CD4-positive, alpha-beta T cell treated with Interferon alpha-2 for 1 hour (primary cell): ENCODE data around the gene KCNJ10.
"Not testable (repeated sequence)": the region's sequence is repeated elsewhere in the genome, so short reads cannot be mapped to it uniquely, and the experiment has no call there.

Experiments used
- DNase-seq, 2 donors: peaks; one replicate each; pipeline ENCODE4 v3.0.0-alpha.2; 2020 to 2022

Gene KCNJ10

DNA sequence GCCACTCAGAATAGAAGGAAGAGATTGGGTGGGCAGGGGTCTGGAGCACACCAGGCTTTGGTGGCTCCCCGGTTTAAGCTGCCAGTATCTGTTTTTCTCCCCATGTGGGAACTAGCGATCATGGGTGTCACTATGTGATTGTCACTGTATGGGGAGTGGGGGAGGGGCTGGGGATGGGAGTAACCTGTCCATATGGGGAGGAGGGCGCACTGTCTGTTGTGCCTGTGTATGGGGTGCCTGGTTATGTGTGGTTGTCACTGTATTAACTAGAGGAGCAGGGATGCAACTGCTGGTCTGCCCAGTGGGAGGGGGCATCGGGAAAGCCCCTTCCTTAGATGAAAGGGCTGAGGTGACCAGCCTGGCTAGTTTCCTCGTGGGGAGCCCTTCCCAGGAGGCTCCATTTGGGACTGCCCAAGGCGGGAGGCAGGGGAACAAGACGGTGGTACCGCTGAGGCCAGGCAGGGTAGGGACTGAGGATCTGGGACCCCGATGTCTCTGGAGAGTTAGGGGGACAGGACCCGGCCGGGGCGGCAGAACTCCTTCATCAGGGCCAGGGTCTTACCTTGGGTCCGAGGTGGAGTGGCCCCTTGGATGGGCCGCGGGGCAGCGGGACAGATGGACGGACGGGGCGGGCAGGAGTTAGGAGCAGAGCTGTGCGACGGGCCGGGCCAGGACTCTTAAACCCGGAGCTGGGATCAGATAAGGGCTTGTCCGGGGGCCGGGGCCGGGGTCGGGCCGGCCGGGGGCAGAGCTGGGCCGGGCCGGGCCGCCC, at the start of gene KCNJ10:
KCNJ10 (minus strand) TSS at position 701 of the 772 bp plus-strand sequence. CDS start 27,628 bp downstream, outside the sequence.
- DNase-seq, result no peak

DNA sequence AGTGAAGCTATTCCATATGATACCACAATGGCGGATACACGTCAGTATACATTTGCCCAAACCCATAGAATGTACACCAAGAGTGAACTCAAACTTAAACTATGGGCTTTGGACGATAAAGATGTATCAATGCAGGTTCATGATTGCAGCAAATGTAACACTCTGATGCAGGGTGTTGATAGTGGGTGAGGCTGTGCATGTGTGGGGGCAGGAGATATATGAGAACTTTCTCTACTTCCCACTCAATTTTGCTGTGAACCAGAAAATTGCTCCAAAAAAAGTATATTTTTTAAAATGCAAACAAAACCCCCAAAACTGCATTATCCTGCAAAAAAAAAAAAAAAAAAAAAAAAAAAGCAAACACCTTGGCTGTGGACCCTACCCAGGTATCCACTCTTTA, 49.0 kb upstream of the KCNJ10 start:
- no peak for DNase-seq

DNA sequence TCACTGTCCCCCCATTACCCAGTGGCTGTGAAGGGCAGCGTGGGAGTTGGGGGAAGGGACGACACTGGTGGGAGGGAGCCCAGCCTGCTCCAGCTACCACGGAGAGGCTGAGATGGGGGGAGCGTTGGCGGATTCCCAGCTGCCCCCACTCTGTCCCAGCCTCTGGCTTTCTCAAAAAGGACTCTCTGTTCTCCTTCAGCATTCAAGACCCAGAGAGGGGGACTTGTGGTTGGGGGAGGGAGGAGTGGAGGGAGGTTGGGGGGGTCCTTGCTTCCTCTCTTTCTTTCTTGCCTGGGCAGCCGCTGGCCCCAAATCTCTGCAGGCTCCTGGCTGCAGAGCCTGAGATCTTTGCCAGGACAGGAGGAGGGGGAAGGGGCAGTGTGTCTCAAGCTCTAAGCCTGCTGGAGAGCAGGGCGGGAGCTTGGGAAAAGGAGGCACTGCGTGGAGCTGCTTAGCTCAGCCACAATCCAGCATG, 47.8 kb upstream of the KCNJ10 start:
- no peak for DNase-seq

DNA sequence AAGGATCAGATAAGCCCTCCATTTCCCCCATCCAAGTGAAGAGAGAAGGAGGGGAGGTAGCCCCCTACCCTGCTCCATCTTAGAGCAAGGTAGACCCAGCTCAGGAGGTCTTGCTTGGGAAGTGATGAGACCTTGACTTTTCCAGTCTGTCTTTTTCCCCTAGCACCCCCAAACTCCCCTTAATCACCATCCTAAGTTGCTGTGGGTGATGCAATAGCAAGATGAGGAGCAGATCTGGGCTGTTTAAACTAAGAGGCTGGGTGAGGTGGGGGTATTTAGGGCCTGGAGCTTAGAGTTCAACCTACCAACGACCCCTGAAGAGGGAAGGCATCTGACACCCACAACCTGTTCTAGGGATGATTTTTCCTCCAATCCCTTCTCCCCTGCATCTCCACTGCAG, 47.3 kb upstream of the KCNJ10 start:
- no peak for DNase-seq

DNA sequence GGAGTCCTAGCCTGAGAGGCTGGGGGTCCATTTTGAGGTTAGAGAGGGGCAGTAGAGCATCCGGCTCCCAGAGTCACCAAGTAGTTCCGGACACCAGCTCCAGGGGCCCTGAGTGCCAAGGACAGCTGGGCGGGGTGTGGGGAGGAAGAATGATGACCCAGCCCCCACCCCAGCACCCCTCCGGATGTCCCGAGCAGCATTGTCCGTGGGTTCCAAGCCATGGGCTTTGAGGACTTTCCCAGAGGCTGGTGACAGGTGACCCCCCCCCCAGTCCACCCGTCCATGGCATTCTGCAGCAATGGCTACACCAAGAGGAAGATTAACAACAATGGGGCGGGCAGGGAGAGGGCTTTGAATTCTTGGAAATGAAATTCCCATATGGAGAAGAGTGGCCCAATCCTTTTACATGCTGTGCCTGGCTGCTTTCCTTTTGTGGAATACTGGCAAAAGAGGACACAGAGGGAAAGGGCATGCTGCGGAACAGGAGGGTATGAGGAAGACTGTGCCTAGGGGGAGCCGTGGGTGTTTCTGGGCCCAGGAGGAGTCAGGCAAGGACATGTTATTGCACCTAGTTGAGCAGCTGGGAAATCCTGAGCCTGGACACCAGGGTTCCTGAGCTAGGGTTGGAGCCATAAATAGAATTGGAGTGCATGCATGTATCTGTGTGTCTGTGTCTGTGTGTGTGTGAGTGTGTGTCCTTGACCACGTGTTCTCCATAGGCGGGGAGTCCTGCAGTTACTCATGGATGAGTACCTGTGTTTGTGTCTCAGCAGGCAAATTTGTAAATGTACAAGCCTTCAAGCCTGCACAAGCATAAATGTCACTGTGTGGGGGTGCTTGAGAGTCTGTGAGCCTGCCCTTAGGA, 46.6 kb upstream of the KCNJ10 start:
- DNase-seq, result no peak

DNA sequence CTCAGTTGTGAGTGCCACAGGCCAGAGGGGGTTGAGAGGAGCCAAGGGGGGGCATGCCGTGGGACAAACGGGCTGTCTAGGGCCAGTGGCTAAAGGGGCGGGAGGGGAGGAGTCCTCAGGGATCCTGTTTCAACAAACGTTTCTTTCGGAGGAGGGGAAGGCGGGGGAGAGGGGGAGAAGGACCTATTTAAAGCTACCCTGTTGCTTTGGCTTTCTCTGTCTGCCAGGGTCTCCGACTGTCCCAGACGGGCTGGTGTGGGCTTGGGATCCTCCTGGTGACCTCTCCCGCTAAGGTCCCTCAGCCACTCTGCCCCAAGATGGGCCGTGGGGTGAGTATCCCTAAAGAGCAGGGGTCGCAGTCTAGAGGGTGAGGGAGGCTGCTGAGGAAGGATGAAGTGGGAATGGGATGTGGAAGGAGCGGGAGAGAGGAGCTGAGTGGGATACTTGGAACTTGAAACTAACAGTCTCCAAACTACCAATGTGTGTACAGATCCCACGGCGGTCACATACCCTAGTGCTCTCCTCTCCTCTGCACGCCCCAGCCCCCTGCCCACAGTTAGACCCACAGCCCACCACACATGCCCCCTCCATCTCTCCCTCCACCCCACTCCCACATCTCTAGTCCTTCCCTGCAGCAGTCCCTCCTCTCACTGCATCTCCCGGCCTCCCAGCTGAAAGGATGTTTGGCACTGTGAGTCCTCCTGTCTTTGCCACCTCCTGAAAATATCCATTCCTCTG, 45.8 kb upstream of the KCNJ10 start, which contains the start of gene ATP1A2:
ATP1A2 (plus strand) TSS at position 215 of the 738 bp plus-strand sequence; CDS start at position 318, 103 bp downstream.
- DNase-seq, result no peak

DNA sequence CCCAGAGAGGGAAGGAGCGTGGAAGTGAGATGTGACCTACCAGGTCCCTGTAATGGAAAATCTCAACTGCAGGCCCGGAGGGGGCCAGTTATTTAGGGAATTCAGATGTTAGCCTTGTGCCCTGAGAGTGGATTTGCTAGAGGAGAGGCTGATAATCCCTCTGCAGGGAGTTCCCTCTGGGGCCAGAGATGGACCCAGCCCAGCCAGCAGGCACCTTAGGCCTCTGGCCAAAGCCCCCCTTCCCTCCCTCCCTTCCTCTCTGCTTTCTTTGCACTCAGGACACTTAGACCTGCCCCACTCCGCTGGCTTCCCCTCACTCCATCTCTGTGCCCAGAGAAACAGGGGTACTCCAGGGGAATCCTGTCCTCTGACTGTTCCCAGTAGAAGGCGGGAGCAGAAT, 44.1 kb upstream of the KCNJ10 start:
- no peak for DNase-seq

DNA sequence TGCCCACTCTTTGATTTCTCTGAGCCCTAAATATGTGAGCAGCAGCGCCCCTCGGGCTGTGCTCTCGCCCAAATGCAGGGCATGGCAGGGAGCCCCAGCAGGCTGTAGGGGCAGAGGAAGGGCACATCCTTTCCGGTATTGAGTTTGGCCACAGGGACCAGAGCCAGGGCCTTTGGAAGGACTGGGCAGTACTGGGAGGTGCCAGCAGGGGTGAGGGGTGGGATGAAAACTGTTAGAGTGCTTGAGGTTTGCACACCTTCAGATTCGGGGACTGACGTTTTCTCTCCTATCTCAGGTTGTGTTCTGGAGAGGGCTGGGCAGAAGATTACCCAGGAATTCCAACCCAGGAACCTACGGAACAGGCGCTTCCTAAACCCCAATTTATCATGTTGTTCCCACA, 43.4 kb upstream of the KCNJ10 start:
- DNase-seq, result no peak

DNA sequence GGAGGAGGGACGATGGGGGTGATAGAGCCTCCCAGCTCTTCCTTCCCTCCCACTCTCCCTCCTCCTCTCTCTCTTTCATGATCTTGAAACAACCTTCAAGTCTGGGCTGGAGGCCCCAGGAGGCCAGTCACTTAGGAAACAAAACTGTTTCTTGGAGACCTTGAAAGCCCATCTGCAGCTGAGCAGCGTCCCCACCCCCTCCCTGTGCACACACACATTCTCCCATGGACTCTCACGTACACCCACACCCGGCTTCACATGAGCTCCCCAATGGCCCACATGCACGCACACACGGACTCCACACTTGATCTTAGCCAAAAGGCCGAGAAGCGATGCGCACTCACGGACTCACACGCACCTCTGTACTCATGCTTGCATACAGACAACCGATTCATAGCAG, 42.4 kb upstream of the KCNJ10 start:
- DNase-seq, result no peak

DNA sequence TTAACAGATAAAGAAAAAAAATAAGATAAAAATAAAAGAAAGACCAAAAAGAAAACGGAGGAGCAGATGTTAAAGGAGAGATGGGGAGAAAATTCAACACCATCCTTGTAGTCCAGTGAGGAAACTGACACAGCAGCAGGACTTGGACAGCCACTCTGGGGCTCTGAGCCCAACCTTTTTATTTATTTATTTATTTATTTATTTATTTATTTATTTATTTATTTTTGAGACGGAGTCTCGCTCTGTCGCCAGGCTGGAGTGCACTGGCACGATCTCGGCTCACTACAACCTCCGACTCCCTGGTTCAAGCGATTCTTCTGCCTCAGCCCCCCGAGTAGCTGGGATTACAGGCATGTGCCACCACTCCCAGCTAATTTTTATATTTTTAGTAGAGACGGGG, 41.5 kb upstream of the KCNJ10 start:
- DNase-seq, result not testable (repeated sequence)

DNA sequence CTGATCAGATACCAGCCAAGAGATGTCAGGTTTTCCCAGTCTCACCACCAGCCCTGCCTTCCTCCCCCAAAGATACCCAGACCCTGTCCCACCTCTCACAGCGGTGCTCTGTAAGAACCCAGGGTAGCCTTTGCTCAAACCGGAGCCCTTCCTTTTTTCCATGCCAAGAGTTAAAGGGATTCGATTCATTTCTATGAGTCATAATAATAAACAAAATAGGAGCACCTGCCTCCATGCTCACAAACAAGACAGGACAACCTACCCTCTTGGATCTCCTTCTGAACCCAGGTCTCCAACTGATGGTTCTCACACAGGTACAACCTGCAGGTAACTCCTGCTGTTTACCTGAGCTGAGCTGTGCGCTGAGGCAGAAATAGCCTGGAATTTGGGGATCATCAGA, 39.7 kb upstream of the KCNJ10 start:
- DNase-seq, result no peak

DNA sequence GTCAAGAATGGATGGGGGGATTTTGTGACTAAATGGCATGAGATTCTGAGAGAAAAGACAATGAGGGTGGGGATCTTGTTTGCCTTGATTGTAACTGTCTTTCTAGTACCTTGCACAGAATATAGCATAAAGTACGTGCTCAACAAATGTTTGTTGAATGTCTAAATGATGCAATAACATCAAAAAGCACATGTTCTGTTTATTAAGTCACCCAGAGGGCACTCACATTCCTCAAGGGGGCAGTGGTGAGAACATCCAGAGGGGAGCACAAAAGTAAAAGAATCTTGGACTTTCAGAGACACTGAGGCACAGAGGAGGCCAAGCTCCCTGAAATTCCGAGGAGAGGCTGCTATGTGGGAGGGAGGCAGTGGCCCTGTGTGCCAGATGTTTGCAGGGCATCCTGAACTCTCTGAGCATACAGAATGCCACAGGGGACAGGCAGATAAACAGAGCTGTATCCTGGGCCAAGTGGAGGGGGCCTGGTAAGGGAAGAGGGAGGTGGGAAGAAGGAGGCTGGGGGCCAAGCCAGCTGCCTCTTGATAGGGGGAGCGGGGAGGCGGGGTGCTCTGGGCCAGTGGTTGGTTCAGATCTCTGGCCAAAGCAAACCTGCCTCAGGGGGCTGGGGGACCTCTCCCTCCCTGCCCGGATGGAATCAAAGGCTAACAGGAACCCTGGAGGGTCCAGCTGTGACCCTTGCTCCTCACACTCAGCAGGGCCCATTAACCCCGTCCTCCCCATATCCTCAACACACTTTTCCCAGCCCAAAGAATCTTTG, 39.1 kb upstream of the KCNJ10 start:
- peak; percentile 47 to 50 for DNase-seq

DNA sequence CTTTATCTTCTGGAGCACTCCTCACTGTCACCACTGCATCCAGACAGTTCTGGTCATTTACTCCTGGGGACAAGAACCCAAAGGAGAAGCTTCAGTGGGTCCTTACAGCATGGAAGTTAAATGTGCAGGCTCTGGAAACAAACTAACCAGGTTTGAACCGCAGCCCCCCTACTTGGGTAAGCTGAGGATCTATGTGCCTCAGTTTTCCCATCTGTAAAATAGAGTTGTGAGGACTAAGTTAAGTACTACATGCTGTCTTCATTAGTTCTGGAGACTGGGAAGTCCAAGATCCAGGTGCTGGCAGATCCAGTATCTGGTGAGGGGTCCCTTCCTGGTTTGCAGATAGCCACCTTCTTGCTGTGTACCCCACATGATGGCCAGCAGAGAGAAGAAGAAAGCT, 37.6 kb upstream of the KCNJ10 start:
- DNase-seq, result no peak

DNA sequence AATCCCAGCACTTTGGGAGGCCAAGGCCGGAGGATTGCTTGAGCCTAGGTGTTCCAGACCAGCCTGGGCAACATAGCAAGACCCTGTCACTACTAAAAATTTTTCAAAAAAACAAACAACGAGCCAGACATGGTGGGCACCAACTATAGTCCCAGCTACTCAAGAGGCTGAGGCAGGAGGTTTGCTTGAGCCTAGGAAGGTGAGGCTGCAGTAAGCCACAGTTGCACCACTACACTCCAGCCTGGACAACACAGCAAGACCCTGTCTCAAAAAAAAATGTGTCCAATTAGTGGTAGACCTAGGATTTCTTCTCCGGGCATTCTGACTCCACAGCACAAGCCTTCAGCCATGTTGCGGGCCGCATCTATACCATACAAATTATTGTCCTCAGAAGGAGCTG, 35.2 kb upstream of the KCNJ10 start:
- no peak for DNase-seq

DNA sequence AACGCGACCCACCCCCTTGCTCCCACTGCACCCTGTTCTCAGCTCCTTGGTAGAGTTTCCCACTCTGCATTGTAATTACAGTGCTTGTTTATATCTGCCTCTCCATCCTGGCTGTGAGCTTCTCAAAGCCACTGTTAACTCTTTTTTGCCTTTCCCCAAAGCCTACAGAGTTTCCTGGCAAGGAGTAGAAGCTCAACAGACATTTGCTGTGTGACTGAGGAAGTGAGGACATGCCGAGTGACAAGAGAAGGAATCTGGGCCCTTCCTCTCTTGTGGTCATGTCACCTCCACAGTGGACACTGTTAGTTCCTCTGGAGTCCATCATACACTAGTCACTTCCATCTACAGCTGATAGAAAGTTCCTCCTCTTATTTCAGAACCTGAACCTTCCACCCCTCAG, 34.5 kb upstream of the KCNJ10 start:
- no peak for DNase-seq

DNA sequence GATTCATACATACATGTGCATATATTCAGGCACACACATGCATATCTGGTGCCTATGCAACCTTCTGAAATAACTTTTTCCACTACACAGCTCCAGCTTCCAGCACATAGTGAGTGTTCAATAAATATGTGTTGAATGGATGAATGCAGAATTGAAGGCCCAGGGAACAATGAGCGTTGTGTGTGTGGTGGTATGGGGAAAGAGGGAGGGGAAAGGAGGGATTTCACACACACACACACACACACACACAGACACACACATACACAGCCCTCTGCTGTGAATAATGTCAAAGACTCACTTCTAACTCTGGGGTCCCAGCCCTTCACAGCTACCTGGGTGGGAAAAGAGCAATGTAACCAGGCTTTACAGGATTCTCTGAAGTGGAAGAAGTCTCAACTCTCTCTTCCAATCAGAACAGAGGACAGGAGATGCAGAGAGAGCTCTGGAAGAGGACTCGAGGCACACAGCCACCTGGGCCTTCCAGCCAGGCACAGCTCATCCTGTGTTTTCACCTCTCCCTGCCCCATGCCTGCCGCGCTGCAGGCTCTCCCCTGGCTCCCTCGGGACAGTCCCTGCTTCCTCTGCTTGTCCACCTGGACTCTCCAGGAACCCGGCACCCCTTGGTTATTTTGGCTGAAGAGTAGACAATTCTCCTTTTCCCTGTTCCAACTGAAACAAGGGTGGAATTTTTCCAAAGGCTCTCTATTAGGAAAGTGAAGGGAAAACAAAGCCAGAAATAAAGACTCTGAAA, 33.9 kb upstream of the KCNJ10 start:
- no peak for DNase-seq

DNA sequence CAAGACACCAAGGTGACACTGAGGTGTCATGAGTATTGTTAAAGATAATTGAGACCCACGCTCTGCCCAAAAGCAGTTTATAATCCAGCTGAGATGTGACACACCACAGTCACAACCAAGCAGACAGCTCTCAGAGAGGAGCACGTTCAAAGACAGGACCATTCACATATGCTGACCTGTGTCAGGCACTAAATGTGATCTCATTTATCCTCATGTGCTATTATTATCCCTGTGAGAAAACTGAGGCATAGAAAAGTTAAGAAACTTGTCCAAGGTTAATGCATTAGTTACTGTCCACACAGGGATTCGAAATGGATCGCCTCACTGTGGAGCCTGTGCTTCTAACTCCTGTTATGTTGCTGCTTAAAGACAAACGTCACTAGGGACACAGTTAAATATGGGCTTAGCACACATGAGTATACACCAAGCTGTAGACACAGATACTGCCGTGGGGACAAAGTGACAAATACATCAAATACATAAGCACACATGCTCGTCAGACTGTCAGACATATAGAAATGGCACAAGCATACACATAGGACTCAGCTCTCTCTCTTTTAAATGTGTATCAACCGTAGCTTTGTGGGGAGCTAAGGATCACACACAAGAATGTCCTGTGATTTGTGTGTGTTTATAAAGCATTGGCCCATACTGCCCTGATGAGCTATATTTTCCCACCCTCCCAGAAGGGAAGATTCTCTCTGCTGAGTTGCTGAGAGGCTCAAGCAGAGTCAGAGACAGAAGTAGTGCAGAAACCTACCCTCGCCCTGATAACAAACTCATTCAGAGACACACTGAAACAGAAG, 32.0 kb upstream of the KCNJ10 start:
- DNase-seq, result no peak

DNA sequence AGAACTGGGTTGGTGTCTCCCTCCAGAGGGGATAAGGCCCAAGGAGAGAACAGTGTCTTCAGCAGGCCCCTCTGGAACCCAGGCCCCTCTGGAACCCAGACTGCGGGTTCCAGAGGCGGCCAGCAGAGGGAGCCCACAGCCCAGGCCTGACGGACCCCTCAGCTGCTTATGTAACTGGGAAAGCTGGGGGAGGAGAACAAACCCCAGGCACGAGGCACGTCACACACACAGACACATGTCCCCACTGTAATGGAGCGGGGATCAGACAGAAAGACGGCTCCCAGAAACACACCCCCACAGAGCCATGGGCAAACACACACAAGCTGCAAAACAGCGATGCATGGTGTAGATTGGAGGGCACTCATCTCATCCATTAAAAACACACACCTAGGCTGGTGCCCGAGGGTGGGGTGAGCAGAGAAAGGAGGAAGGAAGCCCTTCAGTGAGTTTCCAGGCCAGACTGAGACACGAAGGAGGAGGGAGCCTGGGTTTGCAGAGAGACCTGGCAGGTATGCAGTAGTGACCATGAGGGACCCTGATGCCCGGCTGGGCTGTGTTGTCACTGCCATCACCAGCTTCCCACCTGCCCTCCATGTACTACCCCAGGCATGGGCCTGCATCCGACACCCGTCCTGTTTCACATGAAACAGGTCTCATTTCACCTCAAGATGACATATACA, 31.2 kb upstream of the KCNJ10 start:
- peak; percentile 83 to 85 for DNase-seq

DNA sequence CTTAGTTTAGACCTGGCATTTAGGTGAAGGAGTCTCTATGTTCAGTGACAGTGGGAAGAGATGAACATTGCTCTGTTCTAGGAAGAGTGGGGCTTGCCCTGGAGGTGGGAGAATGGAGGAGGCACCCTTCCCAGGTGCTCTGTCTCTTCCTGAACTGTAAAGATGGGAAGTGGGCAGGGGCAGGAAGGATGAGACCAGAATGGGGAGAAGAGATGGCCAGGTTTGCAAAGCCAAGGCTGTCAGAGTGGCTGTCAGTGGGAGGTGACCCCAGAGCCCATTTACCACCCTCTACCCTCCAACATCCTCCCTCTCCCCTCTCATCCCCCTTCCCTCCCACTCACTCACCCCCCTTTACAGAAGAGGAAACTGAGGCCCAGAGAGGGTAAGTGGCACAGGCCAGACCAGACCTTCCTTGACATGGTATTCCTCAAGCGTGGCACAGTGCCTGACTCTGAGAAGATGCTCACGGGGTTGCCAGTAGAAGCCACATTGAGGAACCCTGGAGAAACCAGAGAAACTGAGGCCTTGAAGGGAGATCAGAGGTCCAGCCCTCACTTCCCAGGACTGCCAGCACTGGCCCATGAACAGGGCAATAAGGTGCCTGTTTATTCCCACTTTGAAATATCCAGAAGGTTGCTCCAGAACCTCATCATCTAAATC, 29.9 kb upstream of the KCNJ10 start:
- no peak for DNase-seq
